Gastrocnemius medialis (tissue), 4 donors: ENCODE results near the gene TGFB1. TPM values are rescaled to one million over a fixed set of nuclear protein-coding genes. Genes with fewer than 3 reads are reported as not detected.
A peak's percentile ranks its signal among the peaks of the same experiment; 100 is the strongest.

Experiments used
- ATAC-seq, 2 donors: fragments of 150-250 bp; one replicate each; pipeline ENCODE4 v1.9.1; 2016
- DNase-seq, 2 donors: peaks; one replicate each; pipeline ENCODE4 v3.0.0-alpha.2; 2019
- H3K27ac ChIP-seq, 4 donors: fragments of 200-600 bp; sonication (generic); 1 replicate in 1 of 4; 2 replicates in 3 of 4; pipeline ENCODE4 v1.5.1; 2016 to 2018; ENCODE audit warnings: mild to moderate bottlenecking in 2 of 4, moderate library complexity in 1 of 4
- H3K27me3 ChIP-seq, 3 donors: fragments of 200-600 bp; sonication (generic) in 2 of 3; 1 replicate in 1 of 3; 2 replicates in 2 of 3; pipeline versions ENCODE4 v1.5.1 to v1.6.0; 2016 to 2019; ENCODE audit warnings: mild to moderate bottlenecking in 1 of 3, moderate library complexity in 1 of 3
- H3K36me3 ChIP-seq, 2 donors: fragments of 200-600 bp; sonication (generic) in 1 of 2; one replicate each; pipeline ENCODE4 v1.5.1; 2017 to 2018
- H3K4me1 ChIP-seq, 2 donors: fragments of 200-600 bp; sonication (generic) in 1 of 2; one replicate each; pipeline ENCODE4 v1.5.1; 2016 to 2017; ENCODE audit warnings: mild to moderate bottlenecking in 2 of 2
- H3K4me3 ChIP-seq, 4 donors: fragments of 200-600 bp; sonication (generic) in 3 of 4; 1 replicate in 1 of 4; 2 replicates in 3 of 4; pipeline ENCODE4 v1.5.1; 2016 to 2019; ENCODE audit warnings: mild to moderate bottlenecking in 2 of 4
- H3K9me3 ChIP-seq, 3 donors: fragments of 200-600 bp; sonication (generic) in 2 of 3; 1 replicate in 1 of 3; 2 replicates in 2 of 3; pipeline ENCODE4 v1.5.1; 2016 to 2019
- POLR2A ChIP-seq, 2 donors: fragments of 450-650 bp; IDR thresholded peaks; one replicate each; pipeline ENCODE4 v1.6.1; 2017; ENCODE audit warnings: antibody characterized with exemption in 2 of 2, mild to moderate bottlenecking in 2 of 2, moderate library complexity in 2 of 2
- in situ Hi-C, 4 donors: fragments of 200-750 bp; cut with MboI; loops; one replicate each; pipeline versions ENCODE4 v1.15.0 to v1.8.0; 2017; ENCODE audit warnings: low sequenced_read_pairs in 4 of 4
- intact Hi-C: fragments of 100-400 bp; cut with DNase I; formaldehyde crosslinking; loops from one replicate; pipeline ENCODE4 v1.15.1; 2023; ENCODE audit warnings: low total_unique reads
- total RNA-seq, 4 donors: library from RNA; depleted of rRNA; stranded (reverse); fragments of >200 nt; gene quantifications; one replicate each; pipeline versions ENCODE4 v1.1.0 to v1.2.3, GENCODE V29; 2016
- TF ChIP-seq, protein P1 (sequence below), 5 experiments: fragments of 450-650 bp in 3 of 5; fragments of 200-600 bp in 2 of 5; sonication (generic) in 2 of 5; IDR thresholded peaks in 4 of 5; conservative IDR thresholded peaks in 1 of 5; 1 replicate in 4 of 5; 2 replicates in 1 of 5; pipeline ENCODE4 v1.5.1; 2016 to 2019; ENCODE audit warnings: antibody characterized with exemption in 5 of 5, mild to moderate bottlenecking in 3 of 5, moderate library complexity in 3 of 5

TGFB1 gene
- total RNA-seq, 4 donors from 2014 or later: 1.9 to 5.2 (median 4.9) TPM

DNA sequence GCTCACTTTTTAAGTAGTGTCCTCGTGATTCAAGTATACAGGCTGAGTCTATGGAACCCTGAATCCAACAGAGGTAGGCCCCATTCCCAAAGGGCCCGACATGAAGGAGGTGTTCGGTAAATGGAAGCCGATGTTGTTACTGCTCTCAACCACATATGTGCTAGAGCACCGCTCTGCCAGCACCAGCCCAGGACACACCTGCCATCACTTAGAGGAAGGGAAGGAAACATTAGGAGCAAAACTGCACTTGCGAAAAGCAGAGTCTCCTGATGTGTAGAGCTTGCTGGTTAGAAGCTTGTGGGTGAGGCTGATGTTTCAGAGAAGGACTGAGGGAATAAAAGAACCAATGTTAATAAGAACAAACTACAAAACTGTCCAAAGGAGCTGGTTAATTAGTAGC lies 53.2 kb downstream of the TGFB1 start:
- no peak for ATAC-seq
- in situ Hi-C loops (no loop called here), intact Hi-C loops (no loop called here)
- H3K4me1 ChIP-seq: peaks cover 35 to 53% of the 10 kb centered on the region in 2 donors
- no peak overlapping the region for H3K4me3 ChIP-seq
- peaks cover 0 to 59% of the 10 kb centered on the region in 2 donors for H3K36me3 ChIP-seq
- no peak for DNase-seq
- H3K9me3 ChIP-seq: no peaks in the 10 kb centered on the region
- H3K27me3 ChIP-seq: no peaks in the 10 kb centered on the region
- H3K27ac ChIP-seq: peak overlapping the region; percentile 81 to 89 (median 88)
- TF ChIP-seq POLR2A (IDR thresholded peaks at IDR 0.05): no peak
- TF ChIP-seq, protein P1, sequence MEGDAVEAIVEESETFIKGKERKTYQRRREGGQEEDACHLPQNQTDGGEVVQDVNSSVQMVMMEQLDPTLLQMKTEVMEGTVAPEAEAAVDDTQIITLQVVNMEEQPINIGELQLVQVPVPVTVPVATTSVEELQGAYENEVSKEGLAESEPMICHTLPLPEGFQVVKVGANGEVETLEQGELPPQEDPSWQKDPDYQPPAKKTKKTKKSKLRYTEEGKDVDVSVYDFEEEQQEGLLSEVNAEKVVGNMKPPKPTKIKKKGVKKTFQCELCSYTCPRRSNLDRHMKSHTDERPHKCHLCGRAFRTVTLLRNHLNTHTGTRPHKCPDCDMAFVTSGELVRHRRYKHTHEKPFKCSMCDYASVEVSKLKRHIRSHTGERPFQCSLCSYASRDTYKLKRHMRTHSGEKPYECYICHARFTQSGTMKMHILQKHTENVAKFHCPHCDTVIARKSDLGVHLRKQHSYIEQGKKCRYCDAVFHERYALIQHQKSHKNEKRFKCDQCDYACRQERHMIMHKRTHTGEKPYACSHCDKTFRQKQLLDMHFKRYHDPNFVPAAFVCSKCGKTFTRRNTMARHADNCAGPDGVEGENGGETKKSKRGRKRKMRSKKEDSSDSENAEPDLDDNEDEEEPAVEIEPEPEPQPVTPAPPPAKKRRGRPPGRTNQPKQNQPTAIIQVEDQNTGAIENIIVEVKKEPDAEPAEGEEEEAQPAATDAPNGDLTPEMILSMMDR (IDR thresholded peaks at IDR 0.05 in 4 of 5, conservative IDR thresholded peaks at IDR 0.05 in 1 of 5): no peak

DNA sequence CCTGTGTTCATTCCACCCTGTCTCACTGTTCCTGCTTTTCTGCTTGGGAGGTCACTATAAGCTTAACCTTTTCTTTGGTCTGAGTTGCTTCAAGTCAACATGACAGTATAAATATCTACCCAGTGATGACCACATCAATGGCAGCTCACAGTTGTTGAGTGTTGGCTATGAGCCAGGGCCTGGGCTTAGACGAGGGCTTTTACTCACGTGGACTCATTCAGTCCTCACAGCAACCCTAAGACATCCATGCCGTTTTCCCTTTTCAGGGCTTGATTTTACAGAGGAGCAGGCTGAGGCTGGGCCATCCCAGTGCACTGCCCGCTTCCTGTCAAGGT lies 54.0 kb downstream of the TGFB1 start:
- no peak overlapping the region for H3K4me3 ChIP-seq
- in situ Hi-C loops (no loop called here), intact Hi-C loops (loop anchor here (1.0 kb wide), 2 partner anchors 9 to 35 kb away; partner anchors contain the start of gene HNRNPUL1)
- DNase-seq (peak; percentile 68 to 87), ATAC-seq (peak; percentile 79 to 88)
- peak overlapping the region; percentile 81 to 89 (median 88) for H3K27ac ChIP-seq
- peaks cover 35 to 53% of the 10 kb centered on the region in 2 donors for H3K4me1 ChIP-seq
- H3K9me3 ChIP-seq: no peaks in the 10 kb centered on the region
- TF ChIP-seq POLR2A (IDR thresholded peaks at IDR 0.05): no peak
- TF ChIP-seq, protein P1 (IDR thresholded peaks at IDR 0.05 in 4 of 5, conservative IDR thresholded peaks at IDR 0.05 in 1 of 5): no peak
- H3K27me3 ChIP-seq: no peaks in the 10 kb centered on the region
- H3K36me3 ChIP-seq: peaks cover 0 to 59% of the 10 kb centered on the region in 2 donors

DNA sequence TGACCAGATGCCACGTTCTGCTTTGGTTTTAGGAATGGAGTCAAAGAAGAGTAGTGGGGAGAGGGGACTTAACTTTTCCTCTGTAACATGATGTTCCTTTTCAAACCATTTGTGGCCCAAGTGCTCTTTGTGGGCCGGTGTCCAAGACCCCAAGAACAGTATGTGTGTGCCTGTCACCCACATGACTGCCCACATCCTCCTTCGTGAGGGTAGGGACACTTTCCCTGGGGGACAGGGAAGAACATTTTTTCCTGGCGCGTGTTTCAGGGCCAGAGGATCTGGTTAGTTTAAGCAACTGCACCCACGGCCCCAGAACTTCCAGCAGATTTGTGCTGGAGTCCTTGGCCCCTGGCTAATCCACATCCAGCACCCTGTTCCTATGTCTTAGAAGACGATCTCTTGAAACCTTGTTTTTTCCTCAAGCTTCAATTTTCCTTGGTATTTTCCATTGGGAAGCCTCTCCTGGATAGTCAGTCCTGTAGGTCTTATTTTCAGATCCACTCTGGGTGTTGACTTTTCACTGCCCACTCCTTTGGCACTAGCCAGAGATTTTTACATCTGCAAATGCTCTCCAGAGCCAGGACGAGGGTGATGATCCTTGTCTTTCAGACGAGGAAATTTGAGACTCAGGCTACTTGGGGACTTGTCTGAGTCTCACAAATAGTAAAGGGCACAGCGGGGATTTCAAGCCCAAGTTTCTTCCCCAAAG lies 54.5 kb downstream of the TGFB1 start:
- intact Hi-C loops (loop anchor here (1.0 kb wide), 2 partner anchors 9 to 35 kb away; partner anchors contain the start of gene HNRNPUL1), in situ Hi-C loops (no loop called here)
- Histone ChIP-seq H3K9me3 (no peaks in the 10 kb centered on the region), H3K4me1 (peaks cover 35 to 53% of the 10 kb centered on the region in 2 donors), H3K36me3 (peaks cover 0 to 59% of the 10 kb centered on the region in 2 donors), H3K27me3 (no peaks in the 10 kb centered on the region), H3K27ac (peak overlapping the region; percentile 81 to 89 (median 88)), H3K4me3 (no peak overlapping the region)
- ATAC-seq: peak; percentile 21 to 66
- TF ChIP-seq, protein P1 (IDR thresholded peaks at IDR 0.05 in 4 of 5, conservative IDR thresholded peaks at IDR 0.05 in 1 of 5): no peak
- no peak for TF ChIP-seq POLR2A (IDR thresholded peaks at IDR 0.05)
- peak; percentile 44 to 68 for DNase-seq

DNA sequence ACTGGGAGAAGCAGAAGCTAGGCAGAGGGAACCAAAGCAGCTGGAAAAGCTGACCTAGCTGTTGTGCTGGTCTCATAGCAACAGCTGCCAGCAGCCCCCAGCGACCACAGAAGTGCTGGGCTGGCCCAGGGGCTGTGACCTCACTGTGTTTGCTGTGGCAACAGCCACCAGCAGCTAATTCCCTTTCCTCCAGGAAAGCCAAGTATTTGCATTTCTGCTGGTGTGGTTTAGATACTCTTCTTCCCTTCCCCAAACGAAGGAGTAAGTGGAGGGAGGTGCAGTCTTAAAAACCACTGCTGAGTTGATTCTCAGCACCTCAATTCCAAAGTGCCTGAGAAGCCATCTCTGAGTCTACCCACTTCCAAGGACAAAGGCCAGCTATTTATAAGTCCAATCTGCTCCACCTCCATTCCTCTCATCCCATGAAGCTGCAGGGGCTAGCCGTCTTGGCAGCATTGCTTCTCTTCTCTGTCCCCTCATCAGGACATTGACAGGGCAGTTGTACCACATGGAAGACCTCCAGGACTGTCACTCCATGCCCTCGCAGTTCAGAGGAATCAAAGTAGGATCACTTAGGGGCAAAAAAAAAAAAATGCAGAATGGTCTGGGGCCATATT lies 55.3 kb downstream of the TGFB1 start:
- Histone ChIP-seq H3K27me3 (no peaks in the 10 kb centered on the region), H3K9me3 (no peaks in the 10 kb centered on the region), H3K36me3 (peaks cover 0 to 59% of the 10 kb centered on the region in 2 donors), H3K27ac (peak overlapping the region; percentile 81 to 89 (median 88)), H3K4me3 (no peak overlapping the region), H3K4me1 (peaks cover 35 to 53% of the 10 kb centered on the region in 2 donors)
- intact Hi-C loops: no loop called here
- TF ChIP-seq POLR2A (IDR thresholded peaks at IDR 0.05): no peak
- TF ChIP-seq, protein P1 (IDR thresholded peaks at IDR 0.05 in 4 of 5, conservative IDR thresholded peaks at IDR 0.05 in 1 of 5): no peak
- in situ Hi-C loops: no loop called here
- peak in 1 of 2 donors; percentile 16 for ATAC-seq
- peak; percentile 40 to 62 for DNase-seq
